Measurements from ENCODE around the gene ILK. TPM values are rescaled to one million over a fixed set of nuclear protein-coding genes. Genes with fewer than 3 reads are reported as not detected.

Gene ILK
- total RNA-seq, 1 donor from 2014 or later, result 128 TPM

GRCh38 chr11:6650980-6651379 lies 47.4 kb downstream of the ILK start:
- ChIA-PET POLR2A (interaction anchor here (2.1 kb wide), 1 partner anchor 32 kb away, joined by 8 read pairs; the partner anchor contains the start of gene TPP1), CTCF (interaction anchor here (1.0 to 1.3 kb wide), 2 partner anchors 32 to 33 kb away, joined by 3 to 4 read pairs; partner anchors contain the start of gene MRPL17)
- H3K4me3 Mint-ChIP-seq, result no peak overlapping the region
- H3K9me3 Mint-ChIP-seq, result no peaks in the 10 kb centered on the region
- H3K27ac Mint-ChIP-seq, result no peak overlapping the region
- TF ChIP-seq CTCF (IDR thresholded peaks at IDR 0.05), result no peak
- intact Hi-C loops (cut with micrococcal nuclease), result no loop called here
- H3K36me3 Mint-ChIP-seq (ENCODE audit: low read depth), result no peaks in the 10 kb centered on the region
- no peak for ATAC-seq (ENCODE audit: low read depth)
- no peaks in the 10 kb centered on the region for H3K27me3 Mint-ChIP-seq
- H3K4me1 Mint-ChIP-seq, result peaks cover 1% of the 10 kb centered on the region
- no peak for DNase-seq

DNA sequence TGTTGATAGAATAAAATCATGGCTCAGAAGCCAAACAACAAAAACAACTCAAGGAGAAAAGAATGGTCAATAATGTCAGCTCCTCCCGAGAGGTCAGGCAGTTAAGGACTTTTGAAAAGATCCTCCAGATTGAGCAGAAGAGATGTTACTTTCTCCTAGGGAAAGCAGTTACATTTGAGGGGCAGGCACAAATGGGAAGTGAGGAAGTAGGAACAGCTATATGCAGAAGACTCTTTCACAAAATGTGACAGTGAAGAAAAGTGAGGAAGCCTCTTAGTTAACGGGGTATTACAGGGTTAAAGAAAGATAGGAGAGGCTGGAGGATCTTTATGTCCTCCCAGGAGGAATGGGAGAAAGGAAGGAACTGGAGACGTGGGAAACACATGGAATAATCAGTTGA lies 48.6 kb downstream of the ILK start:
- ChIA-PET POLR2A (interaction anchor here (1.2 to 2.1 kb wide), 2 partner anchors 33 to 41 kb away, joined by 3 to 8 read pairs; partner anchors contain the start of genes TAF10 and TPP1), CTCF (no interaction called here)
- Mint-ChIP-seq H3K9me3 (no peaks in the 10 kb centered on the region), H3K36me3 (ENCODE audit: low read depth) (no peaks in the 10 kb centered on the region), H3K4me3 (no peak overlapping the region), H3K27ac (no peak overlapping the region), H3K4me1 (peaks cover 3% of the 10 kb centered on the region), H3K27me3 (peaks cover 6% of the 10 kb centered on the region)
- no peak for TF ChIP-seq CTCF (IDR thresholded peaks at IDR 0.05)
- intact Hi-C loops (cut with micrococcal nuclease), result no loop called here
- DNase-seq, result no peak
- no peak for ATAC-seq (ENCODE audit: low read depth)

DNA sequence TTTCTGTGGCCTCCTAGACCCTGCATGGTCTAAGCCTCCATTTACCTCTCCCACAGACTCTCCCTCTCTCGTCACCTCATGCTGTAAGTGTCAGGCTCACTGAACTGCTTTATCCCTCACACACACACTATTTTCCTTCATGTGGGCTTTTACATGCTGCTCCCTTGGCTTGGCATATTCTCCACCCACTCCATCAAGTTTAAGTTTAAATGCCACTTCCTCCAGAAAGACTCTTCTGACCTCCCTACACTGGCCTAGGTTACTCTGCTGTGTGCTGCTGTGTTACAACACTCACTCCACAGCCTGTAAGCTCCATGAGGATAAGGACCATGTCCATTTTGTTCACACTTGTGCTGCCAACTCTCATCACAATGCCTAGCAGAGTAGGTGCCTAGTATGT lies 49.5 kb downstream of the ILK start:
- CTCF ChIA-PET, result no interaction called here
- H3K27ac Mint-ChIP-seq, result no peak overlapping the region
- intact Hi-C loops (cut with micrococcal nuclease), result no loop called here
- H3K9me3 Mint-ChIP-seq, result no peaks in the 10 kb centered on the region
- POLR2A ChIA-PET, result interaction anchor here (1.0 to 2.1 kb wide), 2 partner anchors 34 to 69 kb away, joined by 3 to 8 read pairs; partner anchors contain the start of gene TPP1
- TF ChIP-seq CTCF (IDR thresholded peaks at IDR 0.05), result no peak
- no peak for DNase-seq
- ATAC-seq (ENCODE audit: low read depth), result no peak
- H3K4me3 Mint-ChIP-seq, result no peak overlapping the region
- H3K4me1 Mint-ChIP-seq, result peaks cover 3% of the 10 kb centered on the region
- H3K27me3 Mint-ChIP-seq, result peaks cover 6% of the 10 kb centered on the region
- H3K36me3 Mint-ChIP-seq (ENCODE audit: low read depth), result no peaks in the 10 kb centered on the region

- H3K27me3 Mint-ChIP-seq, result peaks cover 6% of the 10 kb centered on the region
- no peak for TF ChIP-seq CTCF (IDR thresholded peaks at IDR 0.05)
- DNase-seq, result no peak
- peaks cover 3% of the 10 kb centered on the region for H3K4me1 Mint-ChIP-seq
- no peaks in the 10 kb centered on the region for H3K9me3 Mint-ChIP-seq
- intact Hi-C loops (cut with micrococcal nuclease), result no loop called here
- CTCF ChIA-PET, result no interaction called here
- POLR2A ChIA-PET, result interaction anchor here (0.7 to 1.0 kb wide), 2 partner anchors 42 to 70 kb away, joined by 3 read pairs; partner anchors contain the start of gene TAF10
- no peaks in the 10 kb centered on the region for H3K36me3 Mint-ChIP-seq (ENCODE audit: low read depth)
- ATAC-seq (ENCODE audit: low read depth), result no peak
- no peak overlapping the region for H3K27ac Mint-ChIP-seq
- no peak overlapping the region for H3K4me3 Mint-ChIP-seq
Observed at GRCh38 chr11:6653656-6654055, 50.1 kb downstream of the ILK start.

- Mint-ChIP-seq H3K27ac (no peak overlapping the region), H3K4me1 (peaks cover 3% of the 10 kb centered on the region)
- POLR2A ChIA-PET, result interaction anchor here (0.7 to 1.0 kb wide), 2 partner anchors 43 to 70 kb away, joined by 3 read pairs; partner anchors contain the start of gene TAF10
Observed at GRCh38 chr11:6654281-6655019, 50.9 kb downstream of the ILK start.

More at GRCh38 chr11:6654281-6655019, 50.9 kb downstream of the ILK start:
- DNase-seq (no peak), ATAC-seq (ENCODE audit: low read depth) (no peak)
- intact Hi-C loops (cut with micrococcal nuclease), result loop anchor here (1.0 kb wide), 1 partner anchor 29 kb away; the partner anchor contains the start of gene MRPL17
- CTCF ChIA-PET, result no interaction called here
- TF ChIP-seq CTCF (IDR thresholded peaks at IDR 0.05), result no peak
- Mint-ChIP-seq H3K36me3 (ENCODE audit: low read depth) (no peaks in the 10 kb centered on the region), H3K9me3 (no peaks in the 10 kb centered on the region), H3K4me3 (no peak overlapping the region), H3K27me3 (peaks cover 6% of the 10 kb centered on the region)

All from activated B cell treated with CpG ODN at 0.5 μM for 24 hours (primary cell).